GM12875 (cell line): ENCODE data around the gene CMIP.

Source experiments
- H3K4me3 ChIP-seq: one replicate; pipeline ENCODE4 v1.5.1; 2011; ENCODE audit warnings: low read depth, low read length, control low read depth
- TF ChIP-seq, protein P1 (sequence below): IDR thresholded peaks from 2 replicates; pipeline ENCODE4 v1.5.1; 2011; ENCODE audit warnings: low read depth, mild to moderate bottlenecking, control low read depth, inconsistent platforms, low read length, moderate library complexity, borderline replicate concordance; ENCODE audit not compliant: insufficient read depth

The CMIP gene

GRCh38 chr16:81693041-81693743, 248.6 kb downstream of the CMIP start:
- TF ChIP-seq, protein P1, sequence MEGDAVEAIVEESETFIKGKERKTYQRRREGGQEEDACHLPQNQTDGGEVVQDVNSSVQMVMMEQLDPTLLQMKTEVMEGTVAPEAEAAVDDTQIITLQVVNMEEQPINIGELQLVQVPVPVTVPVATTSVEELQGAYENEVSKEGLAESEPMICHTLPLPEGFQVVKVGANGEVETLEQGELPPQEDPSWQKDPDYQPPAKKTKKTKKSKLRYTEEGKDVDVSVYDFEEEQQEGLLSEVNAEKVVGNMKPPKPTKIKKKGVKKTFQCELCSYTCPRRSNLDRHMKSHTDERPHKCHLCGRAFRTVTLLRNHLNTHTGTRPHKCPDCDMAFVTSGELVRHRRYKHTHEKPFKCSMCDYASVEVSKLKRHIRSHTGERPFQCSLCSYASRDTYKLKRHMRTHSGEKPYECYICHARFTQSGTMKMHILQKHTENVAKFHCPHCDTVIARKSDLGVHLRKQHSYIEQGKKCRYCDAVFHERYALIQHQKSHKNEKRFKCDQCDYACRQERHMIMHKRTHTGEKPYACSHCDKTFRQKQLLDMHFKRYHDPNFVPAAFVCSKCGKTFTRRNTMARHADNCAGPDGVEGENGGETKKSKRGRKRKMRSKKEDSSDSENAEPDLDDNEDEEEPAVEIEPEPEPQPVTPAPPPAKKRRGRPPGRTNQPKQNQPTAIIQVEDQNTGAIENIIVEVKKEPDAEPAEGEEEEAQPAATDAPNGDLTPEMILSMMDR = no peak
- no peak overlapping the region for H3K4me3 ChIP-seq

GRCh38 chr16:81693744-81694303, 249.2 kb downstream of the CMIP start:
- TF ChIP-seq, protein P1 = no peak
- no peak overlapping the region for H3K4me3 ChIP-seq

GRCh38 chr16:81694494-81695280, 250.1 kb downstream of the CMIP start:
- no peak overlapping the region for H3K4me3 ChIP-seq
- TF ChIP-seq, protein P1 = no peak

DNA sequence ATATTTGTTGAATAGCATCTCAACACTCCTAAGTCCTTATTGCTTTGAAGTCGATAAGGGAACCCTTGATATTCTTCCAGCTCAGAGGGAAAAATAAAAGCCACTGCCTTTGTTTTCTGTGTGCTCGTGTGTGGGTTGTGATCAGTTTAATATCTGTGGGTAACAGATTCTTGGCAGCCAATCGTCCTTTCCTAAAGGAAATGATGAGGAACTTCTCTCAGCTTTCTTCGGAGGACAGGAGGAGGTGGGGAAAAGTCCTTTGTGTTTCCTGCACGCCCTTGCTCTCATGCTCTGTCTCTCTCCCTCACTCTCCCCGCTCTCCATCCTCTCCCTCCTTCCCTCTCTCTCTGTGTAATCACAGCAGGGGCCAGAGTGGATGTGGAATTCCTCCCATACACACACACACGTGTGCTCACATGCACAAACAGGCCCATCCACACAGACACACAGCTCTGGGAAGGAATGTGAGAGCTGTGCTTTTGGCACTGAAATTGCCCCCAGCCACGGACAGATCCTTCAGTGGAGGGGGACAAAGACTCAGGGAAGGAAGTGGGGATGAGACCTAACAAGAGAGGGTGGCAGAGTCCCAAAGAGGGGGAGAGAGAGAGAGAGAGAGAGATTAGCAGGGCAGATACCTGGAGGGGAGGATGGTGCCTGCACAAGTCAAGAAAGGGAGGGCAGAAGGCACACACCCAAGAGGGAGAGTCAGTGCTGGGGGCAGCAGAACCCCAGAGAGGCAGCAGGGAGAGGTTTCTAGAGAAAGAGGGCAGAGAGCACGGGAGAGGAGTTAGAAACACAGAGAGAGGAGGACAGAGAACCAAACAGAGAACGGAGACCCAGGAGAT, 250.9 kb downstream of the CMIP start:
- H3K4me3 ChIP-seq = no peak overlapping the region
- TF ChIP-seq, protein P1 = no peak

DNA sequence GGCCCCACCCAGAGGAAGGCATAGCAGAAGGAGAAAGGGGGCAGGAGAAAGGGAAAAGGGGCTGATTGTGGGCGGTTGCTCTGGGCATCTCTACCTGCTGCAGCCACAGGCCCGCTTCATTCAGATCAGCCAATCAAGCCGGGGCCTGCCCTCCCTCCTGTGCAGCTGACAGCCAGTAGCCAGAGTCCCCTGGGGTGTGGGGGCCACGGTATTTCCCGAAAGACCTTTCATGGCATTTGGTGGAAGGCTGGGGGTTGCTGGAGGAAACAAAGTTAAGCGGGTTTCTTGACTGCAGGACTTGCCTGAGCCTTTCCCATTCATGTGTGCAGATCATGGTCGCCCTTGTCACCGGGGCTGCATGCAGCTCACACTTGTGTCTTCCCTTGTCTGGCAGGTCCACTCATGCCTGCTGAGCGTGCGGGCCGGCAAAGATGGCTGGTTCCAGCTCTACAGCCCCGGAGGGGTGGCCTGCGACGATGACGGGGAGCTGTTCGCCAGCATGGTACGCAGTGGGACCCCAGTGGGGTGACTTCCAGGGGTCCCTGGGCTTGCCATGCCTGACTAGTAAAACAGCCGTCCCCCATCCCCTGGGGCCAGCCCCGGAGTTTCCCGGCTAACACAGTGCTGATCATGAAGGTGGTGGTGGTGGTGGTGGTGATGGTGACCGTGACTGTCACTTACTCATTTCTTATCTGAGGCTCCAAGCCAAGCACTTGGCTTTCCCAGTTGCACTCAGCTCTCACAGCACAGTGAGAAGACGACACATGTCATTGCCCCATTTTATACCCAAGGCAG, 251.8 kb downstream of the CMIP start:
- TF ChIP-seq, protein P1 = no peak
- H3K4me3 ChIP-seq = no peak overlapping the region

- TF ChIP-seq, protein P1 = peak; percentile 82
- no peak overlapping the region for H3K4me3 ChIP-seq
These were observed 252.5 kb downstream of the CMIP start for GRCh38 chr16:81696961-81697615.
